ENCODE data around the gene NPY. TPM values are rescaled to one million over a fixed set of nuclear protein-coding genes. Genes with fewer than 3 reads are reported as not detected.

NPY gene
- total and polyA plus RNA-seq, 2 of the 4 experiments (the other 2 are of a cell fraction) = not detected

- intact Hi-C loops (cut with micrococcal nuclease) = no loop called here
- in situ Hi-C loops (cut with MboI; ENCODE audit: low sequenced_read_pairs) = loop anchor here (25.0 kb wide), 1 partner anchor 877 kb away; no protein-coding TSS in a partner anchor
- Histone ChIP-seq H3K27ac (ENCODE audit: insufficient read depth, low read length) (no peak overlapping the region), H3K56ac (ENCODE audit: extremely low read depth, insufficient read depth, low read length) (no peak overlapping the region), H2AFZ (replicated peaks; ENCODE audit: low read length, poor library complexity) (no peak overlapping the region), H3K14ac (replicated peaks; ENCODE audit: low read depth, low read length) (no peak overlapping the region), H3K4me1 (ENCODE audit: control insufficient read depth, insufficient read depth, low read length) (no peaks in the 10 kb centered on the region), H3K4me2 (ENCODE audit: low read depth, low read length) (no peak overlapping the region), H3K4ac (ENCODE audit: low read depth, low read length) (no peak overlapping the region), H3K9ac (ENCODE audit: low read depth, low read length) (no peak overlapping the region), H3K27me3 (ENCODE audit: control insufficient read depth, insufficient read depth, low read length) (peaks cover 27% of the 10 kb centered on the region), H4K8ac (ENCODE audit: low read depth in 2 of 2, low read length in 2 of 2) (no peak overlapping the region), H2AK5ac (ENCODE audit: low read depth, low read length) (no peak overlapping the region), H2BK15ac (ENCODE audit: low read depth, low read length) (no peak overlapping the region), H3K18ac (ENCODE audit: low read depth, low read length) (no peak overlapping the region), H4K5ac (ENCODE audit: low read depth, low read length) (no peak overlapping the region), H3K9me1 (ENCODE audit: insufficient read depth, low read length) (no peaks in the 10 kb centered on the region), H3K79me1 (ENCODE audit: low read depth in 1 of 2, low read length in 2 of 2) (no peaks in the 10 kb centered on the region), H3K23ac (ENCODE audit: low read depth, low read length) (no peak overlapping the region; the same call in 1 of the 2 replicates), H4K20me1 (ENCODE audit: insufficient read depth, low read length) (no peaks in the 10 kb centered on the region), H2BK120ac (ENCODE audit: low read depth, low read length) (no peak overlapping the region), H4K91ac (ENCODE audit: insufficient read depth, low read depth, low read length) (no peak overlapping the region), H2AK9ac (replicated peaks; ENCODE audit: low read depth, low read length, poor library complexity) (no peak overlapping the region), H3K4me3 (ENCODE audit: insufficient read depth, low read depth, low read length) (no peak overlapping the region), H3K9me3 (ENCODE audit: control insufficient read depth, insufficient read depth, low read length) (no peaks in the 10 kb centered on the region), H2BK5ac (ENCODE audit: low read depth, low read length, poor library complexity, severe bottlenecking) (no peak overlapping the region), H2BK20ac (ENCODE audit: low read depth, low read length) (no peak overlapping the region), H3K36me3 (ENCODE audit: control insufficient read depth, insufficient read depth, low read length) (no peaks in the 10 kb centered on the region)
- 8% methylated on average over 6 of the region's 51 CpGs; no CpG with 5 or more reads in 1 of the 2 experiments for WGBS, 2 experiments (ENCODE audit: extremely low coverage in 2 of 2, insufficient read length in 1 of 2)
- no peak for DNase-seq
- no peak for ATAC-seq (ENCODE audit: low read depth)
- no TSS peak for BruUV-seq (replicated peaks)
- ChIA-PET CTCF (interaction anchor here (0.6 kb wide), 1 partner anchor 85 kb away, joined by 3 read pairs; no protein-coding TSS in a partner anchor), POLR2A (ENCODE audit: unreplicated experiment) (no interaction called here)
- dilution Hi-C loops (cut with HindIII; ENCODE audit: low sequenced_read_pairs, unreplicated experiment) = no loop called here
- no peak for TF ChIP-seq BHLHE40 (IDR thresholded peaks at IDR 0.05; ENCODE audit: low read depth, low read length)
These were observed 913 bp downstream of the NPY start for GRCh38 chr7:24284699-24285506.

Data from IMR-90 (cell line).